Measurements from ENCODE around the gene PLCB4. TPM values are rescaled to one million over a fixed set of nuclear protein-coding genes. Genes with fewer than 3 reads are reported as not detected.

The PLCB4 gene
- total RNA-seq, 1 experiment from 2014 or later = 12.9 TPM

DNA sequence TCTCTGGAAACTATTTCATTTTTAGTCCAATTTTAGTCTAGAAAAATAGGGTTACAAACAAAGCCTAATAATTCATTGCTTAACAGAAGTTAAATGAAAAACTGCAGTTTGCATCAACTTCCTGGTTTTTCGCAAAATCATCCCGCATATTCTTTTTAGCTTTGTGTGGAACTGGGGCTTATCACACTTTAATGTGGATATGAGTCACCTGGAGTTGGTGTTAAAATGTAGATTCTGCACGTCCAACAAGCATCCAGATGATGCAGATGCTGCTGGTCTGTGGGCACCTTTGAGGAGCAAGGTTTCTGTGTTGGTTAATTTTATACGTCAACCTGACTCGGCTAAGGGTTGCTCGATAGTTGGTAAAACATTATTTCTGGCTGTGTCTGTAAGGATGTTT is 126.1 kb downstream of the PLCB4 start:
- BruUV-seq (replicated peaks) = no TSS peak
- H3K27ac Mint-ChIP-seq (ENCODE audit: unreplicated experiment) = no peak overlapping the region
- no peaks in the 10 kb centered on the region for H3K4me1 Mint-ChIP-seq (ENCODE audit: low read depth, unreplicated experiment)
- no peak for DNase-seq
- intact Hi-C loops (cut with micrococcal nuclease; ENCODE audit: unreplicated experiment) = no loop called here
- H3K9me3 Mint-ChIP-seq (ENCODE audit: low read depth, unreplicated experiment) = no peaks in the 10 kb centered on the region
- TF ChIP-seq CTCF (IDR thresholded peaks at IDR 0.05; ENCODE audit: unreplicated experiment) = no peak
- no peaks in the 10 kb centered on the region for H3K36me3 Mint-ChIP-seq (ENCODE audit: insufficient read depth, unreplicated experiment)
- CTCF ChIA-PET = interaction anchor here (0.7 kb wide), 1 partner anchor 121 kb away, joined by 6 read pairs; no protein-coding TSS in a partner anchor
- no peaks in the 10 kb centered on the region for H3K27me3 Mint-ChIP-seq (ENCODE audit: unreplicated experiment)
- H3K4me3 Mint-ChIP-seq (ENCODE audit: low read depth, unreplicated experiment) = no peak overlapping the region

- Mint-ChIP-seq H3K9me3 (ENCODE audit: low read depth, unreplicated experiment) (no peaks in the 10 kb centered on the region), H3K27ac (ENCODE audit: unreplicated experiment) (no peak overlapping the region), H3K27me3 (ENCODE audit: unreplicated experiment) (no peaks in the 10 kb centered on the region), H3K4me1 (ENCODE audit: low read depth, unreplicated experiment) (peaks cover 9% of the 10 kb centered on the region), H3K36me3 (ENCODE audit: insufficient read depth, unreplicated experiment) (no peaks in the 10 kb centered on the region), H3K4me3 (ENCODE audit: low read depth, unreplicated experiment) (no peak overlapping the region)
- BruUV-seq (replicated peaks) = no TSS peak
- TF ChIP-seq CTCF (IDR thresholded peaks at IDR 0.05; ENCODE audit: unreplicated experiment) = no peak
- intact Hi-C loops (cut with micrococcal nuclease; ENCODE audit: unreplicated experiment) = no loop called here
- CTCF ChIA-PET = no interaction called here
- DNase-seq = no peak
Measured at GRCh38 chr20:9196110-9196509, 127.2 kb downstream of the PLCB4 start.

DNA sequence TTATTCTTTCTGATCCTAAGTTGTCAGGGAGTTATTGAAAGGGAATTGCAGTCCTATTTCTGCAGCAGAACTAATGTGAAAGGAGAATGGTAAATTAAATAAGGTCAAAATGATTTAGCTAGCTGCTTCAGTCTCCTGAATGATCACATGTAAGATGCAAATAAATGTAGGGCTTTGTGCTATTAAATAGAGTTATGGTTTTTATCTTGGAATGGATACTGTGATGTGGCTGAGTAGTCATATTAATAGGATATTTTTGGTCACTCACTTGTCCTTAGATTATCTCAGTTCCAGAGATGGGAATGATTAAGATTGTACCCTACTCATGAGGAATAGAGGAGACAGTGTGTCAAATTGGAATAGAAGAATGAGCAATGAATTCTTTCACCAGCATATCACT is 129.6 kb downstream of the PLCB4 start:
- H3K36me3 Mint-ChIP-seq (ENCODE audit: insufficient read depth, unreplicated experiment) = no peaks in the 10 kb centered on the region
- no peaks in the 10 kb centered on the region for H3K27me3 Mint-ChIP-seq (ENCODE audit: unreplicated experiment)
- no TSS peak for BruUV-seq (replicated peaks)
- no peak for TF ChIP-seq CTCF (IDR thresholded peaks at IDR 0.05; ENCODE audit: unreplicated experiment)
- CTCF ChIA-PET = no interaction called here
- no peak overlapping the region for H3K27ac Mint-ChIP-seq (ENCODE audit: unreplicated experiment)
- no peaks in the 10 kb centered on the region for H3K9me3 Mint-ChIP-seq (ENCODE audit: low read depth, unreplicated experiment)
- no peak overlapping the region for H3K4me3 Mint-ChIP-seq (ENCODE audit: low read depth, unreplicated experiment)
- intact Hi-C loops (cut with micrococcal nuclease; ENCODE audit: unreplicated experiment) = no loop called here
- DNase-seq = no peak
- peaks cover 9% of the 10 kb centered on the region for H3K4me1 Mint-ChIP-seq (ENCODE audit: low read depth, unreplicated experiment)

- Mint-ChIP-seq H3K27me3 (ENCODE audit: unreplicated experiment) (no peaks in the 10 kb centered on the region), H3K27ac (ENCODE audit: unreplicated experiment) (peak overlapping the region; percentile 68), H3K36me3 (ENCODE audit: insufficient read depth, unreplicated experiment) (no peaks in the 10 kb centered on the region), H3K4me3 (ENCODE audit: low read depth, unreplicated experiment) (no peak overlapping the region), H3K4me1 (ENCODE audit: low read depth, unreplicated experiment) (peaks cover 9% of the 10 kb centered on the region), H3K9me3 (ENCODE audit: low read depth, unreplicated experiment) (no peaks in the 10 kb centered on the region)
- intact Hi-C loops (cut with micrococcal nuclease; ENCODE audit: unreplicated experiment) = no loop called here
- no peak for TF ChIP-seq CTCF (IDR thresholded peaks at IDR 0.05; ENCODE audit: unreplicated experiment)
- CTCF ChIA-PET = no interaction called here
- no peak for DNase-seq
- no TSS peak for BruUV-seq (replicated peaks)
Measured at GRCh38 chr20:9200196-9200595, 131.3 kb downstream of the PLCB4 start.
